Measurements from ENCODE around the gene AADAC. TPM values are rescaled to one million over a fixed set of nuclear protein-coding genes. Genes with fewer than 3 reads are reported as not detected.

The AADAC gene
- total RNA-seq, 1 donor from 2014 or later, result not detected

DNA sequence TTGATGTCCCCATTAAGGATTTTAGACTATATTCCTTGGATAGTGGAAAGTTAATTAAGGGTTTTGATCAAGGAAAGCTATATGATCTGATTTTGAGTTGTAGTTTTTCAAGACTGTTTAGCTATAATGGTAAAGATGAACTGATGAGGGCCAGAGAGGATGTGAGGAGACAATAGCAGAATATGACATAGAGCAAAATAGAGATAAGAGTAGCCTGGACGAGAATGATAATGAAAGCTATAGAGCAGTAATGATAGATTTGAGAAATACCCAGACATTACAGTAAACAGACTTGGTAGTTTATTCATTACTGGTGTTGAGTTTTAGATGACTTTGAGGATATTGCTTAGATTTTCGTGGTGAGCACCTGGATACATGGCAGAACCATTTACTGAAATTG lies 63.4 kb downstream of the AADAC start:
- no peak for FAIRE-seq
- TF ChIP-seq, protein P1, sequence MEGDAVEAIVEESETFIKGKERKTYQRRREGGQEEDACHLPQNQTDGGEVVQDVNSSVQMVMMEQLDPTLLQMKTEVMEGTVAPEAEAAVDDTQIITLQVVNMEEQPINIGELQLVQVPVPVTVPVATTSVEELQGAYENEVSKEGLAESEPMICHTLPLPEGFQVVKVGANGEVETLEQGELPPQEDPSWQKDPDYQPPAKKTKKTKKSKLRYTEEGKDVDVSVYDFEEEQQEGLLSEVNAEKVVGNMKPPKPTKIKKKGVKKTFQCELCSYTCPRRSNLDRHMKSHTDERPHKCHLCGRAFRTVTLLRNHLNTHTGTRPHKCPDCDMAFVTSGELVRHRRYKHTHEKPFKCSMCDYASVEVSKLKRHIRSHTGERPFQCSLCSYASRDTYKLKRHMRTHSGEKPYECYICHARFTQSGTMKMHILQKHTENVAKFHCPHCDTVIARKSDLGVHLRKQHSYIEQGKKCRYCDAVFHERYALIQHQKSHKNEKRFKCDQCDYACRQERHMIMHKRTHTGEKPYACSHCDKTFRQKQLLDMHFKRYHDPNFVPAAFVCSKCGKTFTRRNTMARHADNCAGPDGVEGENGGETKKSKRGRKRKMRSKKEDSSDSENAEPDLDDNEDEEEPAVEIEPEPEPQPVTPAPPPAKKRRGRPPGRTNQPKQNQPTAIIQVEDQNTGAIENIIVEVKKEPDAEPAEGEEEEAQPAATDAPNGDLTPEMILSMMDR (IDR thresholded peaks at IDR 0.05; ENCODE audit: insufficient read depth, low read length, severe bottlenecking), result no peak
- H3K4me3 ChIP-seq (ENCODE audit: low read depth, low read length), result no peak overlapping the region
- H3K27me3 ChIP-seq (ENCODE audit: control insufficient read depth, insufficient read depth, low read length), result no peaks in the 10 kb centered on the region
- no peaks in the 10 kb centered on the region for H3K36me3 ChIP-seq (ENCODE audit: control insufficient read depth, insufficient read depth, low read length)
- DNase-seq (ENCODE audit: low read depth), result no peak

Other genes starting within 250 kb of the AADAC start
- not detected in 2 replicates for gene AADACL2, start 80.2 kb upstream of the AADAC start, total RNA-seq
- not detected in 2 replicates for gene SUCNR1, start 59.5 kb downstream of the AADAC start, total RNA-seq

Data from bronchial epithelial cell (primary cell).